HepG2 (cell line): ENCODE measurements around the gene KCTD1. TPM values are rescaled to one million over a fixed set of nuclear protein-coding genes. Genes with fewer than 3 reads are reported as not detected.

Experiments
- ATAC-seq: fragments of 200-7000 bp; cut with Tn5 transposase; 3 replicates; pipeline ENCODE4 v1.9.1; 2020; ENCODE audit warnings: mild to moderate bottlenecking, moderate library complexity
- BruUV-seq: library from RNA; stranded (reverse); fragments of 400-500 nt; replicated peaks from 2 replicates; lab custom pipeline; 2021; lab: Mats Ljungman, UMichigan
- CTCF ChIA-PET: fragments of 300-600 bp; formaldehyde crosslinking; extraction: SDS; loops from one replicate; lab custom pipeline; 2021; ENCODE audit warnings: low total read pairs, inconsistent platforms, low intra/inter-chr PET ratio; lab: Yijun Ruan, JAX
- POLR2A ChIA-PET: fragments of 350-600 bp; sonication (Branson Sonifier 250); formaldehyde crosslinking; loops from one replicate; lab custom pipeline; 2020; ENCODE audit warnings: antibody characterized with exemption, inconsistent platforms; lab: Yijun Ruan, JAX
- DNase-seq: peaks from one replicate; pipeline ENCODE4 v3.0.0-alpha.2; 2015; ENCODE audit warnings: low spot score
- FAIRE-seq: peaks from 3 replicates; lab custom pipeline; 2011; peaks lifted over from hg19 to GRCh38; lab: Jason Lieb, UNC
- H2AFZ ChIP-seq: one replicate; pipeline ENCODE4 v1.6.1; 2011; ENCODE audit warnings: low read length, inconsistent platforms
- H3K27ac ChIP-seq: fragments of 300-600 bp; 3 replicates; pipeline ENCODE4 v1.8.0; 2011; ENCODE audit warnings: mixed run types, mild to moderate bottlenecking, mixed read lengths, low read length, inconsistent platforms; ENCODE audit not compliant: insufficient read depth; ENCODE audit errors: extremely low read length
- H3K27me3 ChIP-seq, 2 experiments: fragments of 200-600 bp in 1 of 2; 2 replicates in 1 of 2; 3 replicates in 1 of 2; pipeline versions ENCODE4 v1.6.0 to v1.8.0; 2011; ENCODE audit warnings: low read length in 2 of 2, mild to moderate bottlenecking in 2 of 2, moderate library complexity in 2 of 2, inconsistent platforms in 1 of 2; ENCODE audit not compliant: insufficient read depth in 2 of 2, control insufficient read depth in 1 of 2
- H3K36me3 ChIP-seq, 2 experiments: fragments of 200-600 bp in 1 of 2; replicated peaks in 1 of 2; 2 replicates in 1 of 2; 3 replicates in 1 of 2; pipeline versions ENCODE4 v1.5.1 to v1.8.0; 2011; ENCODE audit warnings: low read length in 2 of 2, inconsistent platforms in 1 of 2; ENCODE audit not compliant: insufficient read depth in 2 of 2, control insufficient read depth in 1 of 2
- H3K4me1 ChIP-seq: 2 replicates; pipeline ENCODE4 v1.5.1; 2012; ENCODE audit warnings: low read length, inconsistent platforms; ENCODE audit not compliant: insufficient read depth
- H3K4me2 ChIP-seq: 2 replicates; pipeline ENCODE4 v1.6.0; 2011; ENCODE audit warnings: low read depth, low read length, inconsistent platforms
- H3K4me3 ChIP-seq, 3 experiments: fragments of 200-600 bp in 1 of 3; sonication (generic), shearing (Covaris generic) in 1 of 3; replicated peaks in 1 of 3; 2 replicates each; pipeline ENCODE4 v1.5.1; 2011 to 2016; ENCODE audit warnings: low read length in 3 of 3, inconsistent platforms in 2 of 3, low read depth in 2 of 3, mild to moderate bottlenecking in 2 of 3, control low read depth in 1 of 3, mixed read lengths in 1 of 3; ENCODE audit not compliant: insufficient read depth in 1 of 3
- H3K79me2 ChIP-seq: one replicate; pipeline ENCODE4 v1.6.1; 2011; ENCODE audit warnings: low read length, inconsistent platforms; ENCODE audit not compliant: insufficient read depth
- H3K9ac ChIP-seq: 2 replicates; pipeline ENCODE4 v1.6.0; 2011; ENCODE audit warnings: mild to moderate bottlenecking, low read depth, low read length, inconsistent platforms; ENCODE audit not compliant: insufficient read depth
- H3K9me3 ChIP-seq: 2 replicates; pipeline ENCODE4 v1.5.1; 2012; ENCODE audit warnings: mild to moderate bottlenecking, low read length
- H4K20me1 ChIP-seq: 2 replicates; pipeline ENCODE4 v1.6.0; 2011; ENCODE audit warnings: inconsistent platforms, mild to moderate bottlenecking, low read length, moderate library complexity; ENCODE audit not compliant: insufficient read depth
- CERS6 ChIP-seq: sonication (generic); formaldehyde crosslinking; IDR thresholded peaks from 2 replicates; pipeline ENCODE4 v1.5.0; 2020; ENCODE audit warnings: missing genetic modification reagents
- DR1 ChIP-seq: sonication (generic); formaldehyde crosslinking; IDR thresholded peaks from 2 replicates; pipeline ENCODE4 v1.8.0; 2021; ENCODE audit warnings: mild to moderate bottlenecking, missing genetic modification reagents, inconsistent platforms
- MEIS1 ChIP-seq: sonication (generic); formaldehyde crosslinking; IDR thresholded peaks from 2 replicates; pipeline ENCODE4 v1.9.0; 2021; ENCODE audit warnings: mild to moderate bottlenecking, missing genetic modification reagents, moderate library complexity, borderline replicate concordance
- NR0B2 ChIP-seq: sonication (generic); formaldehyde crosslinking; IDR thresholded peaks from 2 replicates; pipeline ENCODE4 v1.4.0; 2020; ENCODE audit warnings: mild to moderate bottlenecking, missing genetic modification reagents
- RELA ChIP-seq: sonication (generic); formaldehyde crosslinking; IDR thresholded peaks from 2 replicates; pipeline ENCODE4 v1.4.0; 2020; ENCODE audit warnings: missing genetic modification reagents
- RORA ChIP-seq: sonication (generic); formaldehyde crosslinking; IDR thresholded peaks from 2 replicates; pipeline ENCODE4 v1.5.0; 2020; ENCODE audit warnings: mild to moderate bottlenecking, missing genetic modification reagents, moderate library complexity
- SALL1 ChIP-seq: sonication (generic); formaldehyde crosslinking; IDR thresholded peaks from 2 replicates; pipeline ENCODE4 v1.8.0; 2022; ENCODE audit warnings: mild to moderate bottlenecking, missing genetic modification reagents
- ZBTB7B ChIP-seq: sonication (generic); formaldehyde crosslinking; IDR thresholded peaks from 2 replicates; pipeline ENCODE4 v1.4.0; 2020; ENCODE audit warnings: missing genetic modification reagents
- ZNF670 ChIP-seq: sonication (generic); formaldehyde crosslinking; IDR thresholded peaks from 2 replicates; pipeline ENCODE4 v1.8.0; 2022; ENCODE audit warnings: mild to moderate bottlenecking, missing genetic modification reagents, borderline replicate concordance
- ZNF776 ChIP-seq: sonication (generic); formaldehyde crosslinking; IDR thresholded peaks from 2 replicates; pipeline ENCODE4 v1.4.0; 2020; ENCODE audit warnings: mild to moderate bottlenecking, missing genetic modification reagents
- WGBS: methylation state at CpG from one replicate; pipeline ENCODE4 v1.1.6; 2017; ENCODE audit warnings: low lambda C conversion rate; 5-methylcytosine and 5-hydroxymethylcytosine counted together
- in situ Hi-C: cut with HindIII; loops from 2 replicates; pipeline ENCODE4 v1.10.0; 2017; ENCODE audit warnings: low pct_unique_long_range_greater_than_20kb; ENCODE audit not compliant: extremely low pct_ligation_motif_present
- intact Hi-C: fragments of 100-400 bp; cut with micrococcal nuclease; formaldehyde crosslinking; loops from one replicate; pipeline ENCODE4 v1.10.0; 2022; ENCODE audit not compliant: unreplicated experiment
- polyA plus RNA-seq, 8 experiments: library from polyadenylated mRNA; depleted of rRNA in 3 of 8; stranded (reverse) in 7 of 8; unstranded in 1 of 8; fragments of >200 nt; fragmentation: Illumina TruSeq in 4 of 8; extraction: Trizol in 4 of 8; gene quantifications; 2 replicates each; pipeline versions ENCODE4 v1.2.1 to v1.2.3, GENCODE V29; 2011 to 2016; ENCODE audit warnings: low read depth in 4 of 8, missing spikeins in 1 of 8, mixed read lengths in 1 of 8; ENCODE audit not compliant: insufficient read depth in 1 of 8
- total RNA-seq, 5 experiments: library from RNA; depleted of rRNA; stranded (reverse); fragments of >200 nt; fragmentation: Illumina TruSeq; extraction: Trizol; gene quantifications; 2 replicates each; pipeline ENCODE4 v1.2.3, GENCODE V29; 2016; ENCODE audit warnings: low read depth in 1 of 5
- TF ChIP-seq, protein P1 (sequence below): sonication (generic); formaldehyde crosslinking; IDR thresholded peaks from 2 replicates; pipeline ENCODE4 v1.4.0; 2020; ENCODE audit warnings: missing genetic modification reagents
- TF ChIP-seq, protein P2 (sequence below): sonication (generic); formaldehyde crosslinking; IDR thresholded peaks from 2 replicates; pipeline ENCODE4 v1.4.0; 2020; ENCODE audit warnings: missing genetic modification reagents, borderline replicate concordance

KCTD1 gene
- total and polyA plus RNA-seq, 2 of the 13 experiments (the other 11 are each of a cell fraction or from before 2014, with no cell fraction given): 2.7 to 6.8 TPM

GRCh38 chr18:26466026-26466425 lies 82.3 kb downstream of the KCTD1 start:
- Histone ChIP-seq H3K4me3 (no peak overlapping the region), H3K79me2 (no peaks in the 10 kb centered on the region), H3K36me3 (no peaks in the 10 kb centered on the region), H3K9me3 (no peaks in the 10 kb centered on the region), H4K20me1 (no peaks in the 10 kb centered on the region), H3K27ac (no peak overlapping the region), H3K4me2 (no peak overlapping the region), H3K9ac (no peak overlapping the region), H3K27me3 (no peaks in the 10 kb centered on the region)
- POLR2A ChIA-PET: no interaction called here
- no peak for FAIRE-seq
- no peak for DNase-seq
- in situ Hi-C loops: no loop called here
- TF ChIP-seq NR0B2 (CRISPR knock-in tag) (no peak), MEIS1 (CRISPR knock-in tag) (no peak), SALL1 (CRISPR knock-in tag) (no peak), DR1 (no peak)
- TF ChIP-seq, protein P1, sequence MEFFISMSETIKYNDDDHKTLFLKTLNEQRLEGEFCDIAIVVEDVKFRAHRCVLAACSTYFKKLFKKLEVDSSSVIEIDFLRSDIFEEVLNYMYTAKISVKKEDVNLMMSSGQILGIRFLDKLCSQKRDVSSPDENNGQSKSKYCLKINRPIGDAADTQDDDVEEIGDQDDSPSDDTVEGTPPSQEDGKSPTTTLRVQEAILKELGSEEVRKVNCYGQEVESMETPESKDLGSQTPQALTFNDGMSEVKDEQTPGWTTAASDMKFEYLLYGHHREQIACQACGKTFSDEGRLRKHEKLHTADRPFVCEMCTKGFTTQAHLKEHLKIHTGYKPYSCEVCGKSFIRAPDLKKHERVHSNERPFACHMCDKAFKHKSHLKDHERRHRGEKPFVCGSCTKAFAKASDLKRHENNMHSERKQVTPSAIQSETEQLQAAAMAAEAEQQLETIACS (CRISPR knock-in tag): no peak
- TF ChIP-seq, all 625 proteins: peak for 0
- H3K4me1 ChIP-seq: no peaks in the 10 kb centered on the region
- BruUV-seq: no TSS peak
- CTCF ChIA-PET: no interaction called here
- intact Hi-C loops: no loop called here
- WGBS: 92% methylated on average over 9 of the region's 10 CpGs
- ATAC-seq: no peak
- no peak overlapping the region for H2AFZ ChIP-seq

GRCh38 chr18:26465431-26465830 lies 82.9 kb downstream of the KCTD1 start:
- 97% methylated on average over 12 of the region's 12 CpGs for WGBS
- in situ Hi-C loops (no loop called here), intact Hi-C loops (no loop called here)
- FAIRE-seq (no peak), ATAC-seq (no peak), DNase-seq (no peak)
- Histone ChIP-seq H3K27ac (no peak overlapping the region), H3K9me3 (no peaks in the 10 kb centered on the region), H3K27me3 (no peaks in the 10 kb centered on the region), H2AFZ (no peak overlapping the region), H3K79me2 (no peaks in the 10 kb centered on the region), H3K9ac (no peak overlapping the region), H3K4me3 (no peak overlapping the region), H3K4me1 (no peaks in the 10 kb centered on the region), H3K4me2 (no peak overlapping the region), H4K20me1 (no peaks in the 10 kb centered on the region), H3K36me3 (no peaks in the 10 kb centered on the region)
- no TSS peak for BruUV-seq
- ChIA-PET POLR2A (no interaction called here), CTCF (no interaction called here)
- TF ChIP-seq ZBTB7B: no peak
- TF ChIP-seq, protein P2, sequence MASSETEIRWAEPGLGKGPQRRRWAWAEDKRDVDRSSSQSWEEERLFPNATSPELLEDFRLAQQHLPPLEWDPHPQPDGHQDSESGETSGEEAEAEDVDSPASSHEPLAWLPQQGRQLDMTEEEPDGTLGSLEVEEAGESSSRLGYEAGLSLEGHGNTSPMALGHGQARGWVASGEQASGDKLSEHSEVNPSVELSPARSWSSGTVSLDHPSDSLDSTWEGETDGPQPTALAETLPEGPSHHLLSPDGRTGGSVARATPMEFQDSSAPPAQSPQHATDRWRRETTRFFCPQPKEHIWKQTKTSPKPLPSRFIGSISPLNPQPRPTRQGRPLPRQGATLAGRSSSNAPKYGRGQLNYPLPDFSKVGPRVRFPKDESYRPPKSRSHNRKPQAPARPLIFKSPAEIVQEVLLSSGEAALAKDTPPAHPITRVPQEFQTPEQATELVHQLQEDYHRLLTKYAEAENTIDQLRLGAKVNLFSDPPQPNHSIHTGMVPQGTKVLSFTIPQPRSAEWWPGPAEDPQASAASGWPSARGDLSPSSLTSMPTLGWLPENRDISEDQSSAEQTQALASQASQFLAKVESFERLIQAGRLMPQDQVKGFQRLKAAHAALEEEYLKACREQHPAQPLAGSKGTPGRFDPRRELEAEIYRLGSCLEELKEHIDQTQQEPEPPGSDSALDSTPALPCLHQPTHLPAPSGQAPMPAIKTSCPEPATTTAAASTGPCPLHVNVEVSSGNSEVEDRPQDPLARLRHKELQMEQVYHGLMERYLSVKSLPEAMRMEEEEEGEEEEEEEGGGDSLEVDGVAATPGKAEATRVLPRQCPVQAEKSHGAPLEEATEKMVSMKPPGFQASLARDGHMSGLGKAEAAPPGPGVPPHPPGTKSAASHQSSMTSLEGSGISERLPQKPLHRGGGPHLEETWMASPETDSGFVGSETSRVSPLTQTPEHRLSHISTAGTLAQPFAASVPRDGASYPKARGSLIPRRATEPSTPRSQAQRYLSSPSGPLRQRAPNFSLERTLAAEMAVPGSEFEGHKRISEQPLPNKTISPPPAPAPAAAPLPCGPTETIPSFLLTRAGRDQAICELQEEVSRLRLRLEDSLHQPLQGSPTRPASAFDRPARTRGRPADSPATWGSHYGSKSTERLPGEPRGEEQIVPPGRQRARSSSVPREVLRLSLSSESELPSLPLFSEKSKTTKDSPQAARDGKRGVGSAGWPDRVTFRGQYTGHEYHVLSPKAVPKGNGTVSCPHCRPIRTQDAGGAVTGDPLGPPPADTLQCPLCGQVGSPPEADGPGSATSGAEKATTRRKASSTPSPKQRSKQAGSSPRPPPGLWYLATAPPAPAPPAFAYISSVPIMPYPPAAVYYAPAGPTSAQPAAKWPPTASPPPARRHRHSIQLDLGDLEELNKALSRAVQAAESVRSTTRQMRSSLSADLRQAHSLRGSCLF (CRISPR knock-in tag): no peak
- no peak for TF ChIP-seq RELA
- no peak for TF ChIP-seq CERS6 (CRISPR knock-in tag)
- no peak for TF ChIP-seq ZNF776 (CRISPR knock-in tag)
- TF ChIP-seq ZNF670 (CRISPR knock-in tag): no peak
- no peak for TF ChIP-seq RORA (CRISPR knock-in tag)
